Measurements from ENCODE around the gene RPLP2. TPM values are rescaled to one million over a fixed set of nuclear protein-coding genes. Genes with fewer than 3 reads are reported as not detected.
A peak's percentile ranks its signal among the peaks of the same experiment; 100 is the strongest.

RPLP2 gene
- total RNA-seq, 1 experiment from 2014 or later = 2,582 TPM

DNA sequence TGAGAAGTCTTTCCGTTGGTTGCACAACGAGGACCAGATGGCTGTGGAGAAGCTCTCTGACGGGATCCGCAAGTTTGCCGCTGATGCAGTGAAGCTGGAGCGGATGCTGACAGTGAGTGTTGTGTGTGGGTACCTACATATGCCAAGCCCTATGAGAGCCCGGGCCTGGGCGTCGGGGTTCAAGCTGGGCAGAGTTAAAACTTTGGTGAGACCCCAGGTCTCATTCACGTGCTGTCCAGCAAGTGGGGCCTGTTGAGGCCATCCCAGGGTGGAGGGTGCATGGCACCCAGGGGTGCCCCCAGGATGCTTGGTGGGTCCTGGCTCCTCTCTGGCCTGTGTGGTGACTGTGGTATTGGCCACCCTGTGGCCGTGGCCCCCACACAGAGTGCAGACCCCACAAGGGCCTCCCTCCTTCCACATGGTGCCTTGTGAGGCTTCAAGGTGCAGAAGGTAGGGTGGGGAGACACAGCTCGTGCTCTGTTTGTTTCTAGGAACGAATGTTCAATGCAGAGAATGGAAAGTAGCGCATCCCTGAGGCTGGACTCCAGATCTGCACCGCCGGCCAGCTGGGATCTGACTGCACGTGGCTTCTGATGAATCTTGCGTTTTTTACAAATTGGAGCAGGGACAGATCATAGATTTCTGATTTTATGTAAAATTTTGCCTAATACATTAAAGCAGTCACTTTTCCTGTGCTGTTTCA is 45.3 kb upstream of the RPLP2 start:
- Mint-ChIP-seq H3K36me3 (peaks cover 39% of the 10 kb centered on the region), H3K4me1 (peaks cover 12% of the 10 kb centered on the region), H3K4me3 (no peak overlapping the region), H3K27ac (peak overlapping the region; percentile 38; the same call in 1 of the 2 replicates), H3K27me3 (ENCODE audit: low read depth) (no peaks in the 10 kb centered on the region), H3K9me3 (no peaks in the 10 kb centered on the region)
- ChIA-PET POLR2A (interaction anchor here (1.0 to 2.0 kb wide), 2 partner anchors 12 to 40 kb away, joined by 3 to 10 read pairs; partner anchors contain the start of gene GATD1), CTCF (interaction anchor here (1.3 to 7.1 kb wide), 4 partner anchors 9 to 152 kb away, joined by 3 to 94 read pairs (median 6); partner anchors contain the start of gene GATD1)
- TF ChIP-seq, protein P1, sequence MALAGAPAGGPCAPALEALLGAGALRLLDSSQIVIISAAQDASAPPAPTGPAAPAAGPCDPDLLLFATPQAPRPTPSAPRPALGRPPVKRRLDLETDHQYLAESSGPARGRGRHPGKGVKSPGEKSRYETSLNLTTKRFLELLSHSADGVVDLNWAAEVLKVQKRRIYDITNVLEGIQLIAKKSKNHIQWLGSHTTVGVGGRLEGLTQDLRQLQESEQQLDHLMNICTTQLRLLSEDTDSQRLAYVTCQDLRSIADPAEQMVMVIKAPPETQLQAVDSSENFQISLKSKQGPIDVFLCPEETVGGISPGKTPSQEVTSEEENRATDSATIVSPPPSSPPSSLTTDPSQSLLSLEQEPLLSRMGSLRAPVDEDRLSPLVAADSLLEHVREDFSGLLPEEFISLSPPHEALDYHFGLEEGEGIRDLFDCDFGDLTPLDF (CRISPR knock-in tag; IDR thresholded peaks at IDR 0.05) = no peak
- 0 out of 2 replicates have a peak, but pooled peaks have one; percentile 11 for TF ChIP-seq ZNF423 (CRISPR knock-in tag; IDR thresholded peaks at IDR 0.05)
- DNase-seq (ENCODE audit: low spot score) (no peak), ATAC-seq (no peak)

DNA sequence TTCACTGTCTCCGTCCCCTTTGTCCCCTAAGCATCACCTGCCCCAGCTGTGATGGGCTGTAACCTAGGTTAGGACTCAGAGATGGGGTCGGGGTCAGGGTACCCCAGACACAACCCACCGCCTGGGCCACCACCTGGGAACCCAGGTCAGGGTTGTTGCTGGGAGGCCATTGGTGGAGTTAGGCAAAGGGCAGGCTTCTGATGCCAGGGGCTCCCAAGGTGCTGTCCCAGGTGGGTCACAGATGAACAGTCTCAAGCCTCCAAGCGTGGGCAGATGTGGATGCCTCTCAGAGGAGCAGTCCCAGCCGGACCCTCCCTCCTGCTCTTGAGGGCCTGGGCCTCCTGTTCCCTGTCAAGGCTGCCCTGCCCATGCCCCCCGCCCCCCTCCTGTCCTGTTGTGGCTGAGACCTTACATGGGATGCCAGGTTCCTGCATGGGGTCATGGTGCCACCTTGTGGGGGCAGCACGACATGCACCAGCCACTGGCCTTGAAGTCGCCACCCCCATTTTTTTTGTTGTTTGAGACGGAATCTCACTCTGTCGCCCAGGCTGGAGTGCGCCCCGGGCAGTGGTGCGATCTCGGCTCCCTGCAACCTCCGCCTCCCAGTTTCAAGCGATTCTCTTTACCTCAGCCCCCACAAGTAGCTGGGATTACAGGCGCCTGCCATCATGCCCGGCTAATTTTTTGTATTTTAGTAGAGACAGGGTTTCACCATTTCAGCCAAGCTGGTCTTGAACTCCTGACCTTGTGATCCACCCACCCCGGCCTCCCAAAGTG is 44.6 kb upstream of the RPLP2 start:
- H3K4me1 Mint-ChIP-seq = peaks cover 12% of the 10 kb centered on the region
- H3K9me3 Mint-ChIP-seq = no peaks in the 10 kb centered on the region
- no peaks in the 10 kb centered on the region for H3K27me3 Mint-ChIP-seq (ENCODE audit: low read depth)
- ATAC-seq (peak; percentile 57), DNase-seq (ENCODE audit: low spot score) (peak; percentile 82)
- POLR2A ChIA-PET = interaction anchor here (1.0 kb wide), 1 partner anchor 41 kb away, joined by 3 read pairs; no protein-coding TSS in a partner anchor
- no peak overlapping the region for H3K4me3 Mint-ChIP-seq
- peaks cover 40% of the 10 kb centered on the region for H3K36me3 Mint-ChIP-seq
- no peak overlapping the region; the same call in 1 of the 2 replicates for H3K27ac Mint-ChIP-seq
- CTCF ChIA-PET = interaction anchor here (0.6 to 7.1 kb wide), 7 partner anchors 10 to 211 kb away, joined by 3 to 94 read pairs (median 4); no protein-coding TSS in a partner anchor
- TF ChIP-seq, protein P2, sequence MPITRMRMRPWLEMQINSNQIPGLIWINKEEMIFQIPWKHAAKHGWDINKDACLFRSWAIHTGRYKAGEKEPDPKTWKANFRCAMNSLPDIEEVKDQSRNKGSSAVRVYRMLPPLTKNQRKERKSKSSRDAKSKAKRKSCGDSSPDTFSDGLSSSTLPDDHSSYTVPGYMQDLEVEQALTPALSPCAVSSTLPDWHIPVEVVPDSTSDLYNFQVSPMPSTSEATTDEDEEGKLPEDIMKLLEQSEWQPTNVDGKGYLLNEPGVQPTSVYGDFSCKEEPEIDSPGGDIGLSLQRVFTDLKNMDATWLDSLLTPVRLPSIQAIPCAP (CRISPR knock-in tag; IDR thresholded peaks at IDR 0.05) = no peak
- peak; percentile 49; the same call in 1 of the 2 replicates for TF ChIP-seq ZNF121 (CRISPR knock-in tag; IDR thresholded peaks at IDR 0.05)
- no peak for TF ChIP-seq NR1H2 (CRISPR knock-in tag; IDR thresholded peaks at IDR 0.05)
- 0 out of 2 replicates have a peak, but pooled peaks have one; percentile 54 for TF ChIP-seq PRRX2 (CRISPR knock-in tag; IDR thresholded peaks at IDR 0.05)
- TF ChIP-seq SMAD4 (CRISPR knock-in tag; IDR thresholded peaks at IDR 0.05) = no peak
- 0 out of 2 replicates have a peak, but pooled peaks have one; percentile 6 for TF ChIP-seq ZNF671 (CRISPR knock-in tag; IDR thresholded peaks at IDR 0.05)
- TF ChIP-seq TEAD1 (CRISPR knock-in tag; IDR thresholded peaks at IDR 0.05) = 0 out of 2 replicates have a peak, but pooled peaks have one; percentile 52
- TF ChIP-seq ELF4 (CRISPR knock-in tag; IDR thresholded peaks at IDR 0.05; ENCODE audit: low read depth) = no peak
- TF ChIP-seq, protein P3, sequence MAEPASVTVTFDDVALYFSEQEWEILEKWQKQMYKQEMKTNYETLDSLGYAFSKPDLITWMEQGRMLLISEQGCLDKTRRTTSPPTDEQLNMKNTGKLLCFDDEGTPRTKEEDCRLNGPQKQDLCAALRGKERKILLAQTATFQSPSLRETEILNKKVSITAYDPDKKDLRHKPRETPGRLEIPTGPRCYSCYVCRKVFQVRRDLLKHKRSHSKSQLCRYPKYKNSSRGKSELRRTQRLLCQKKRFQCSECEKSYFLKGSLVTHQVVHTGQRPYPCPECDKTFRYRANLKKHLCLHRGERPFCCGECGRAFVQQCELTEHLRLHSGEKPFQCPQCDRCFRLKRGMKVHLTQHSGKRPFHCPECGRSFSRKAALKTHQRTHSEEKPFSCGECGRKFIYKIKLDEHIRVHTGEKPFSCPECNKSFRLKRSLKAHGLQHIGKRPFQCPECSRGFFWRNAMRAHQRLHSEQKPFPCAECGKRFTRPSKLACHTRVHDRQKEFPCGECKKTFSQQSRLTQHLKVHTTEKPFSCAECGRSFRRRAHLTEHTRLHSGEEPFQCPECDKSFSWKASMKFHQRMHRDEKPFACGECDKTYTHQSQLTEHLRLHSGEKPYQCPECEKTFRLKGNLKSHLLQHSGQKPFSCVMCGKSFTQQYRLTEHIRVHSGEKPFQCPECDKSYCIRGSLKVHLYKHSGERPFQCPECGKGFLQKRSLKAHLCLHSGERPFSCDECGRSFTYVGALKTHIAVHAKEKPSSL (CRISPR knock-in tag; conservative IDR thresholded peaks at IDR 0.05) = no peak
- TF ChIP-seq CBFB (CRISPR knock-in tag; IDR thresholded peaks at IDR 0.05; ENCODE audit: low read depth) = no peak
- TF ChIP-seq, protein P4, sequence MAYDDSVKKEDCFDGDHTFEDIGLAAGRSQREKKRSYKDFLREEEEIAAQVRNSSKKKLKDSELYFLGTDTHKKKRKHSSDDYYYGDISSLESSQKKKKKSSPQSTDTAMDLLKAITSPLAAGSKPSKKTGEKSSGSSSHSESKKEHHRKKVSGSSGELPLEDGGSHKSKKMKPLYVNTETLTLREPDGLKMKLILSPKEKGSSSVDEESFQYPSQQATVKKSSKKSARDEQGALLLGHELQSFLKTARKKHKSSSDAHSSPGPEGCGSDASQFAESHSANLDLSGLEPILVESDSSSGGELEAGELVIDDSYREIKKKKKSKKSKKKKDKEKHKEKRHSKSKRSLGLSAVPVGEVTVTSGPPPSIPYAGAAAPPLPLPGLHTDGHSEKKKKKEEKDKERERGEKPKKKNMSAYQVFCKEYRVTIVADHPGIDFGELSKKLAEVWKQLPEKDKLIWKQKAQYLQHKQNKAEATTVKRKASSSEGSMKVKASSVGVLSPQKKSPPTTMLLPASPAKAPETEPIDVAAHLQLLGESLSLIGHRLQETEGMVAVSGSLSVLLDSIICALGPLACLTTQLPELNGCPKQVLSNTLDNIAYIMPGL (CRISPR knock-in tag; IDR thresholded peaks at IDR 0.05) = 0 out of 2 replicates have a peak, but pooled peaks have one; percentile 15
- TF ChIP-seq SP1 (CRISPR knock-in tag; conservative IDR thresholded peaks at IDR 0.05) = 0 out of 2 replicates have a peak, but pooled peaks have one; percentile 47
- TF ChIP-seq, protein P5, sequence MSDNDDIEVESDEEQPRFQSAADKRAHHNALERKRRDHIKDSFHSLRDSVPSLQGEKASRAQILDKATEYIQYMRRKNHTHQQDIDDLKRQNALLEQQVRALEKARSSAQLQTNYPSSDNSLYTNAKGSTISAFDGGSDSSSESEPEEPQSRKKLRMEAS (CRISPR knock-in tag; IDR thresholded peaks at IDR 0.05) = 0 out of 2 replicates have a peak, but pooled peaks have one; percentile 14
- TF ChIP-seq ATF1 (CRISPR knock-in tag; IDR thresholded peaks at IDR 0.05) = no peak
- 0 out of 2 replicates have a peak, but pooled peaks have one; percentile 6 for TF ChIP-seq HMGA2 (CRISPR knock-in tag; IDR thresholded peaks at IDR 0.05)
- TF ChIP-seq ZNF423 (CRISPR knock-in tag; IDR thresholded peaks at IDR 0.05) = no peak
- peak; percentile 65 for TF ChIP-seq ZNF416 (CRISPR knock-in tag; IDR thresholded peaks at IDR 0.05)
- no peak for TF ChIP-seq FOXK1 (CRISPR knock-in tag; IDR thresholded peaks at IDR 0.05)
- TF ChIP-seq, protein P6, sequence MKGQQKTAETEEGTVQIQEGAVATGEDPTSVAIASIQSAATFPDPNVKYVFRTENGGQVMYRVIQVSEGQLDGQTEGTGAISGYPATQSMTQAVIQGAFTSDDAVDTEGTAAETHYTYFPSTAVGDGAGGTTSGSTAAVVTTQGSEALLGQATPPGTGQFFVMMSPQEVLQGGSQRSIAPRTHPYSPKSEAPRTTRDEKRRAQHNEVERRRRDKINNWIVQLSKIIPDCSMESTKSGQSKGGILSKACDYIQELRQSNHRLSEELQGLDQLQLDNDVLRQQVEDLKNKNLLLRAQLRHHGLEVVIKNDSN (CRISPR knock-in tag; IDR thresholded peaks at IDR 0.05) = no peak
- TF ChIP-seq, protein P7, sequence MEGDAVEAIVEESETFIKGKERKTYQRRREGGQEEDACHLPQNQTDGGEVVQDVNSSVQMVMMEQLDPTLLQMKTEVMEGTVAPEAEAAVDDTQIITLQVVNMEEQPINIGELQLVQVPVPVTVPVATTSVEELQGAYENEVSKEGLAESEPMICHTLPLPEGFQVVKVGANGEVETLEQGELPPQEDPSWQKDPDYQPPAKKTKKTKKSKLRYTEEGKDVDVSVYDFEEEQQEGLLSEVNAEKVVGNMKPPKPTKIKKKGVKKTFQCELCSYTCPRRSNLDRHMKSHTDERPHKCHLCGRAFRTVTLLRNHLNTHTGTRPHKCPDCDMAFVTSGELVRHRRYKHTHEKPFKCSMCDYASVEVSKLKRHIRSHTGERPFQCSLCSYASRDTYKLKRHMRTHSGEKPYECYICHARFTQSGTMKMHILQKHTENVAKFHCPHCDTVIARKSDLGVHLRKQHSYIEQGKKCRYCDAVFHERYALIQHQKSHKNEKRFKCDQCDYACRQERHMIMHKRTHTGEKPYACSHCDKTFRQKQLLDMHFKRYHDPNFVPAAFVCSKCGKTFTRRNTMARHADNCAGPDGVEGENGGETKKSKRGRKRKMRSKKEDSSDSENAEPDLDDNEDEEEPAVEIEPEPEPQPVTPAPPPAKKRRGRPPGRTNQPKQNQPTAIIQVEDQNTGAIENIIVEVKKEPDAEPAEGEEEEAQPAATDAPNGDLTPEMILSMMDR (IDR thresholded peaks at IDR 0.05) = peak; percentile 50
- TF ChIP-seq, protein P8, sequence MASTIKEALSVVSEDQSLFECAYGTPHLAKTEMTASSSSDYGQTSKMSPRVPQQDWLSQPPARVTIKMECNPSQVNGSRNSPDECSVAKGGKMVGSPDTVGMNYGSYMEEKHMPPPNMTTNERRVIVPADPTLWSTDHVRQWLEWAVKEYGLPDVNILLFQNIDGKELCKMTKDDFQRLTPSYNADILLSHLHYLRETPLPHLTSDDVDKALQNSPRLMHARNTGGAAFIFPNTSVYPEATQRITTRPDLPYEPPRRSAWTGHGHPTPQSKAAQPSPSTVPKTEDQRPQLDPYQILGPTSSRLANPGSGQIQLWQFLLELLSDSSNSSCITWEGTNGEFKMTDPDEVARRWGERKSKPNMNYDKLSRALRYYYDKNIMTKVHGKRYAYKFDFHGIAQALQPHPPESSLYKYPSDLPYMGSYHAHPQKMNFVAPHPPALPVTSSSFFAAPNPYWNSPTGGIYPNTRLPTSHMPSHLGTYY (CRISPR knock-in tag; IDR thresholded peaks at IDR 0.05) = no peak
